ENCODE measurements around the gene ACSL5. TPM values are rescaled to one million over a fixed set of nuclear protein-coding genes. Genes with fewer than 3 reads are reported as not detected.

ACSL5 gene
- polyA plus RNA-seq, 1 donor (not counting 4 experiments of a cell fraction or from before 2014, with no cell fraction given) = 0.04 TPM

GRCh38 chr10:112379635-112380296, 5.8 kb downstream of the ACSL5 start:
- no peaks in the 10 kb centered on the region for H3K27me3 ChIP-seq (ENCODE audit: control insufficient read depth, extremely low read depth, insufficient read depth, low read length)
- H3K4me2 ChIP-seq (ENCODE audit: control insufficient read depth, extremely low read depth, insufficient read depth, low read depth, low read length) = no peak overlapping the region
- H4K20me1 ChIP-seq (ENCODE audit: control insufficient read depth, extremely low read depth, insufficient read depth, low read length) = no peaks in the 10 kb centered on the region
- H3K27ac ChIP-seq (ENCODE audit: control insufficient read depth, insufficient read depth, low read length) = no peak overlapping the region
- dilution Hi-C loops (cut with MboI; ENCODE audit: extremely low pct_ligation_motif_present, low sequenced_read_pairs) = no loop called here
- TF ChIP-seq CTCF (optimal IDR thresholded peaks at IDR 0.05 in 1 of 3, IDR thresholded peaks at IDR 0.05 in 1 of 3, conservative IDR thresholded peaks at IDR 0.05 in 1 of 3; ENCODE audit: extremely low read depth in 1 of 3, insufficient read depth in 2 of 3, low read length in 3 of 3) (no peak), EZH2 (IDR thresholded peaks at IDR 0.05; ENCODE audit: low read length) (no peak)
- H3K9me1 ChIP-seq (ENCODE audit: control insufficient read depth, extremely low read depth, insufficient read depth, low read length) = no peaks in the 10 kb centered on the region
- no peak overlapping the region for H3K4me3 ChIP-seq (ENCODE audit: control insufficient read depth in 2 of 3, extremely low read depth in 1 of 3, insufficient read depth in 2 of 3, low read depth in 1 of 3, low read length in 3 of 3)
- no peak overlapping the region for H2AFZ ChIP-seq (ENCODE audit: control insufficient read depth, low read length)
- no peak overlapping the region for H3K9ac ChIP-seq (ENCODE audit: control insufficient read depth, extremely low read depth, insufficient read depth, low read length)
- DNase-seq (ENCODE audit: low read depth, low spot score) (no peak), FAIRE-seq (no peak)
- no peaks in the 10 kb centered on the region for H3K79me2 ChIP-seq (ENCODE audit: control insufficient read depth, insufficient read depth, low read length)
- H3K4me1 ChIP-seq (ENCODE audit: control insufficient read depth, extremely low read depth, insufficient read depth, low read length) = no peaks in the 10 kb centered on the region
- no peaks in the 10 kb centered on the region for H3K36me3 ChIP-seq (ENCODE audit: control insufficient read depth in 2 of 2, extremely low read depth in 1 of 2, insufficient read depth in 2 of 2, low read length in 2 of 2)
- no peaks in the 10 kb centered on the region for H3K9me3 ChIP-seq (ENCODE audit: control insufficient read depth, low read depth, low read length)

GRCh38 chr10:112382515-112383235, 8.8 kb downstream of the ACSL5 start:
- DNase-seq (ENCODE audit: low read depth, low spot score) = no peak
- no peaks in the 10 kb centered on the region for H4K20me1 ChIP-seq (ENCODE audit: control insufficient read depth, extremely low read depth, insufficient read depth, low read length)
- TF ChIP-seq CTCF (optimal IDR thresholded peaks at IDR 0.05 in 1 of 3, IDR thresholded peaks at IDR 0.05 in 1 of 3, conservative IDR thresholded peaks at IDR 0.05 in 1 of 3; ENCODE audit: extremely low read depth in 1 of 3, insufficient read depth in 2 of 3, low read length in 3 of 3) = no peak
- no peak for TF ChIP-seq EZH2 (IDR thresholded peaks at IDR 0.05; ENCODE audit: low read length)
- no peaks in the 10 kb centered on the region for H3K79me2 ChIP-seq (ENCODE audit: control insufficient read depth, insufficient read depth, low read length)
- H3K36me3 ChIP-seq (ENCODE audit: control insufficient read depth in 2 of 2, extremely low read depth in 1 of 2, insufficient read depth in 2 of 2, low read length in 2 of 2) = no peaks in the 10 kb centered on the region
- H3K4me2 ChIP-seq (ENCODE audit: control insufficient read depth, extremely low read depth, insufficient read depth, low read depth, low read length) = no peak overlapping the region
- no peaks in the 10 kb centered on the region for H3K27me3 ChIP-seq (ENCODE audit: control insufficient read depth, extremely low read depth, insufficient read depth, low read length)
- no peaks in the 10 kb centered on the region for H3K9me3 ChIP-seq (ENCODE audit: control insufficient read depth, low read depth, low read length)
- H2AFZ ChIP-seq (ENCODE audit: control insufficient read depth, low read length) = no peak overlapping the region
- FAIRE-seq = no peak
- H3K27ac ChIP-seq (ENCODE audit: control insufficient read depth, insufficient read depth, low read length) = no peak overlapping the region
- H3K4me1 ChIP-seq (ENCODE audit: control insufficient read depth, extremely low read depth, insufficient read depth, low read length) = no peaks in the 10 kb centered on the region
- dilution Hi-C loops (cut with MboI; ENCODE audit: extremely low pct_ligation_motif_present, low sequenced_read_pairs) = no loop called here
- H3K9me1 ChIP-seq (ENCODE audit: control insufficient read depth, extremely low read depth, insufficient read depth, low read length) = no peaks in the 10 kb centered on the region
- no peak overlapping the region for H3K9ac ChIP-seq (ENCODE audit: control insufficient read depth, extremely low read depth, insufficient read depth, low read length)
- H3K4me3 ChIP-seq (ENCODE audit: control insufficient read depth in 2 of 3, extremely low read depth in 1 of 3, insufficient read depth in 2 of 3, low read depth in 1 of 3, low read length in 3 of 3) = no peak overlapping the region

All from keratinocyte (primary cell).